Transverse colon (tissue), 4 donors: ENCODE results near the gene IGSF21.

ENCODE experiments used
- CTCF ChIP-seq, 5 experiments: fragments of 200-600 bp in 3 of 5; fragments of 450-650 bp in 2 of 5; sonication (generic) in 3 of 5; IDR thresholded peaks; 1 replicate in 2 of 5; 2 replicates in 3 of 5; pipeline ENCODE4 v1.5.1; 2016 to 2017; ENCODE audit warnings: antibody characterized with exemption in 5 of 5, inconsistent platforms in 3 of 5, mild to moderate bottlenecking in 2 of 5, moderate library complexity in 1 of 5
- POLR2A ChIP-seq: fragments of 450-650 bp; IDR thresholded peaks from one replicate; pipeline ENCODE4 v1.6.1; 2016; ENCODE audit warnings: antibody characterized with exemption, mild to moderate bottlenecking, moderate library complexity
- POLR2AphosphoS5 ChIP-seq, 3 donors: sonication (generic); formaldehyde crosslinking; IDR thresholded peaks; one replicate each; pipeline ENCODE4 v1.6.1; 2016; ENCODE audit warnings: antibody characterized with exemption in 3 of 3

- TF ChIP-seq CTCF (IDR thresholded peaks at IDR 0.05) (no peak), POLR2A (no peak), POLR2AphosphoS5 (IDR thresholded peaks at IDR 0.05) (no peak)
Observed at GRCh38 chr1:18183533-18183932, 75.9 kb downstream of the IGSF21 start.
